ENCODE data around the gene SNAP29.
"Not testable (repeated sequence)": the region's sequence is repeated elsewhere in the genome, so short reads cannot be mapped to it uniquely, and the experiment has no call there.

Gene SNAP29

GRCh38 chr22:20935049-20935448 is 76.2 kb downstream of the SNAP29 start:
- not testable (repeated sequence) for DNase-seq

- not testable (repeated sequence) for DNase-seq
Measured at GRCh38 chr22:20935780-20936539, 77.2 kb downstream of the SNAP29 start.

- DNase-seq: no peak
Measured at GRCh38 chr22:20937031-20937793, 78.4 kb downstream of the SNAP29 start.

- DNase-seq: no peak
Measured at GRCh38 chr22:20937794-20938671, 79.2 kb downstream of the SNAP29 start.

- not testable (repeated sequence) for DNase-seq
Measured at GRCh38 chr22:20939457-20940185, 80.8 kb downstream of the SNAP29 start.

- no peak for DNase-seq
Measured at GRCh38 chr22:20940186-20940651, 81.4 kb downstream of the SNAP29 start.

Measured in T-helper 9 cell (primary cell).